HepG2 (cell line): ENCODE results near the gene LIN7A. TPM values are rescaled to one million over a fixed set of nuclear protein-coding genes. Genes with fewer than 3 reads are reported as not detected.

Experiments used
- ATAC-seq: fragments of 200-7000 bp; cut with Tn5 transposase; 3 replicates; pipeline ENCODE4 v1.9.1; 2020; ENCODE audit warnings: mild to moderate bottlenecking, moderate library complexity
- BruUV-seq: library from RNA; stranded (reverse); fragments of 400-500 nt; replicated peaks from 2 replicates; lab custom pipeline; 2021; lab: Mats Ljungman, UMichigan
- CTCF ChIA-PET: fragments of 300-600 bp; formaldehyde crosslinking; extraction: SDS; loops from one replicate; lab custom pipeline; 2021; ENCODE audit warnings: low total read pairs, inconsistent platforms, low intra/inter-chr PET ratio; lab: Yijun Ruan, JAX
- POLR2A ChIA-PET: fragments of 350-600 bp; sonication (Branson Sonifier 250); formaldehyde crosslinking; loops from one replicate; lab custom pipeline; 2020; ENCODE audit warnings: antibody characterized with exemption, inconsistent platforms; lab: Yijun Ruan, JAX
- DNase-seq: peaks from one replicate; pipeline ENCODE4 v3.0.0-alpha.2; 2015; ENCODE audit warnings: low spot score
- FAIRE-seq: peaks from 3 replicates; lab custom pipeline; 2011; peaks lifted over from hg19 to GRCh38; lab: Jason Lieb, UNC
- H2AFZ ChIP-seq: one replicate; pipeline ENCODE4 v1.6.1; 2011; ENCODE audit warnings: low read length, inconsistent platforms
- H3K27ac ChIP-seq: fragments of 300-600 bp; 3 replicates; pipeline ENCODE4 v1.8.0; 2011; ENCODE audit warnings: mixed run types, mild to moderate bottlenecking, mixed read lengths, low read length, inconsistent platforms; ENCODE audit not compliant: insufficient read depth; ENCODE audit errors: extremely low read length
- H3K27me3 ChIP-seq, 2 experiments: fragments of 200-600 bp in 1 of 2; 2 replicates in 1 of 2; 3 replicates in 1 of 2; pipeline versions ENCODE4 v1.6.0 to v1.8.0; 2011; ENCODE audit warnings: low read length in 2 of 2, mild to moderate bottlenecking in 2 of 2, moderate library complexity in 2 of 2, inconsistent platforms in 1 of 2; ENCODE audit not compliant: insufficient read depth in 2 of 2, control insufficient read depth in 1 of 2
- H3K36me3 ChIP-seq, 2 experiments: fragments of 200-600 bp in 1 of 2; replicated peaks in 1 of 2; 2 replicates in 1 of 2; 3 replicates in 1 of 2; pipeline versions ENCODE4 v1.5.1 to v1.8.0; 2011; ENCODE audit warnings: low read length in 2 of 2, inconsistent platforms in 1 of 2; ENCODE audit not compliant: insufficient read depth in 2 of 2, control insufficient read depth in 1 of 2
- H3K4me1 ChIP-seq: 2 replicates; pipeline ENCODE4 v1.5.1; 2012; ENCODE audit warnings: low read length, inconsistent platforms; ENCODE audit not compliant: insufficient read depth
- H3K4me2 ChIP-seq: 2 replicates; pipeline ENCODE4 v1.6.0; 2011; ENCODE audit warnings: low read depth, low read length, inconsistent platforms
- H3K4me3 ChIP-seq, 3 experiments: fragments of 200-600 bp in 1 of 3; sonication (generic), shearing (Covaris generic) in 1 of 3; replicated peaks in 1 of 3; 2 replicates each; pipeline ENCODE4 v1.5.1; 2011 to 2016; ENCODE audit warnings: low read length in 3 of 3, inconsistent platforms in 2 of 3, low read depth in 2 of 3, mild to moderate bottlenecking in 2 of 3, control low read depth in 1 of 3, mixed read lengths in 1 of 3; ENCODE audit not compliant: insufficient read depth in 1 of 3
- H3K79me2 ChIP-seq: one replicate; pipeline ENCODE4 v1.6.1; 2011; ENCODE audit warnings: low read length, inconsistent platforms; ENCODE audit not compliant: insufficient read depth
- H3K9ac ChIP-seq: 2 replicates; pipeline ENCODE4 v1.6.0; 2011; ENCODE audit warnings: mild to moderate bottlenecking, low read depth, low read length, inconsistent platforms; ENCODE audit not compliant: insufficient read depth
- H3K9me3 ChIP-seq: 2 replicates; pipeline ENCODE4 v1.5.1; 2012; ENCODE audit warnings: mild to moderate bottlenecking, low read length
- H4K20me1 ChIP-seq: 2 replicates; pipeline ENCODE4 v1.6.0; 2011; ENCODE audit warnings: inconsistent platforms, mild to moderate bottlenecking, low read length, moderate library complexity; ENCODE audit not compliant: insufficient read depth
- CBX1 ChIP-seq: IDR thresholded peaks from one replicate; pipeline ENCODE4 v1.6.1; 2016; ENCODE audit warnings: antibody characterized with exemption, low read depth
- ELF1 ChIP-seq: sonication (generic); formaldehyde crosslinking; IDR thresholded peaks from 2 replicates; pipeline ENCODE4 v1.4.0; 2020; ENCODE audit warnings: missing genetic modification reagents
- EP300 ChIP-seq, 3 experiments: sonication (generic) in 1 of 3; formaldehyde crosslinking in 1 of 3; IDR thresholded peaks; 2 replicates each; pipeline versions ENCODE4 v1.5.1 to v1.6.1; 2011 to 2020; ENCODE audit warnings: low read depth in 2 of 3, low read length in 2 of 3, borderline replicate concordance in 1 of 3, improper control_type of control experiment in 1 of 3, mild to moderate bottlenecking in 1 of 3, missing genetic modification reagents in 1 of 3, moderate library complexity in 1 of 3
- GTF2F1 ChIP-seq: fragments of 150-350 bp; IDR thresholded peaks from 2 replicates; pipeline ENCODE4 v1.6.1; 2014; ENCODE audit warnings: low read length
- PLRG1 ChIP-seq: fragments of 450-650 bp; conservative IDR thresholded peaks from 2 replicates; pipeline ENCODE4 v1.6.1; 2016
- ZFYVE20 ChIP-seq: sonication (generic); formaldehyde crosslinking; IDR thresholded peaks from 2 replicates; pipeline ENCODE4 v1.8.0; 2023; ENCODE audit warnings: low read depth, mild to moderate bottlenecking, moderate library complexity, missing genetic modification reagents, borderline replicate concordance
- ZKSCAN8 ChIP-seq: IDR thresholded peaks from 2 replicates; pipeline ENCODE4 v1.6.1; 2016; ENCODE audit warnings: borderline replicate concordance, missing genetic modification reagents, missing compliant biosample characterization
- ZNF883 ChIP-seq: sonication (generic); formaldehyde crosslinking; IDR thresholded peaks from 2 replicates; pipeline ENCODE4 v1.5.1; 2020; ENCODE audit warnings: mild to moderate bottlenecking, missing genetic modification reagents; ENCODE audit errors: not compliant biosample characterization
- WGBS: methylation state at CpG from one replicate; pipeline ENCODE4 v1.1.6; 2017; ENCODE audit warnings: low lambda C conversion rate; 5-methylcytosine and 5-hydroxymethylcytosine counted together
- in situ Hi-C: cut with HindIII; loops from 2 replicates; pipeline ENCODE4 v1.10.0; 2017; ENCODE audit warnings: low pct_unique_long_range_greater_than_20kb; ENCODE audit not compliant: extremely low pct_ligation_motif_present
- intact Hi-C: fragments of 100-400 bp; cut with micrococcal nuclease; formaldehyde crosslinking; loops from one replicate; pipeline ENCODE4 v1.10.0; 2022; ENCODE audit not compliant: unreplicated experiment
- polyA plus RNA-seq, 8 experiments: library from polyadenylated mRNA; depleted of rRNA in 3 of 8; stranded (reverse) in 7 of 8; unstranded in 1 of 8; fragments of >200 nt; fragmentation: Illumina TruSeq in 4 of 8; extraction: Trizol in 4 of 8; gene quantifications; 2 replicates each; pipeline versions ENCODE4 v1.2.1 to v1.2.3, GENCODE V29; 2011 to 2016; ENCODE audit warnings: low read depth in 4 of 8, missing spikeins in 1 of 8, mixed read lengths in 1 of 8; ENCODE audit not compliant: insufficient read depth in 1 of 8
- total RNA-seq, 5 experiments: library from RNA; depleted of rRNA; stranded (reverse); fragments of >200 nt; fragmentation: Illumina TruSeq; extraction: Trizol; gene quantifications; 2 replicates each; pipeline ENCODE4 v1.2.3, GENCODE V29; 2016; ENCODE audit warnings: low read depth in 1 of 5
- TF ChIP-seq, protein P1 (sequence below): sonication (generic); formaldehyde crosslinking; IDR thresholded peaks from 2 replicates; pipeline ENCODE4 v1.4.0; 2020; ENCODE audit warnings: mild to moderate bottlenecking, missing genetic modification reagents
- TF ChIP-seq, protein P2 (sequence below): sonication (generic); formaldehyde crosslinking; conservative IDR thresholded peaks from 2 replicates; pipeline ENCODE4 v1.8.0; 2022; ENCODE audit warnings: mild to moderate bottlenecking, moderate library complexity, missing genetic modification reagents
- TF ChIP-seq, protein P3 (sequence below): sonication (generic); formaldehyde crosslinking; IDR thresholded peaks from 2 replicates; pipeline ENCODE4 v1.8.1; 2023; ENCODE audit warnings: mild to moderate bottlenecking, missing genetic modification reagents
- TF ChIP-seq, protein P4 (sequence below): sonication (generic); formaldehyde crosslinking; IDR thresholded peaks from 2 replicates; pipeline ENCODE4 v1.4.0; 2020; ENCODE audit warnings: mild to moderate bottlenecking, low read depth, missing genetic modification reagents

The LIN7A gene
- total and polyA plus RNA-seq, 2 of the 13 experiments (the other 11 are each of a cell fraction or from before 2014, with no cell fraction given), result 18.5 to 19.2 TPM

DNA sequence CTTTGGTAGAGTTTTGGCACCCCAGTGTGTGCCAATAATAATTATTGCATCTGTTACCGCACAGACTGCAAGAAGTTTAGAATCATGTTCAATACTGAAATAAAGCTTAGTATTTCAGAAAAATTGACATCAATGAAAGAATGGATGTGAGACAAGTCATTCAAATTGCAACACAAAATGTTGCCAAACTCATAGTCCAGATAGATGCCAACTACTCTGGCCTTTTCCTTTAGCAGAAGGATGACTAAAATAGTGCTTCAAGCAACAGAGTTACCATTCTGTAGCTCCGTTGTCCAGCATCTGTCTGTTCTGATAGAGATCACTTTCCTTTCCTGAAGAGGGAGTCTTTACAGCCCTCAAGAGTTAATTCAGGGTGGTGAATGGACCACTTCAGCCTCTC is 77.5 kb downstream of the LIN7A start:
- CTCF ChIA-PET, result no interaction called here
- DNase-seq (no peak), FAIRE-seq (no peak), ATAC-seq (no peak)
- WGBS, result 98% methylated on average over 2 of the region's 2 CpGs
- Histone ChIP-seq H3K9me3 (no peaks in the 10 kb centered on the region), H3K27me3 (no peaks in the 10 kb centered on the region), H3K79me2 (no peaks in the 10 kb centered on the region), H2AFZ (no peak overlapping the region), H3K27ac (no peak overlapping the region), H3K36me3 (peaks cover 0 to 2% of the 10 kb centered on the region in 2 experiments; a peak in 1 of 5 replicates), H3K4me1 (no peaks in the 10 kb centered on the region), H4K20me1 (no peaks in the 10 kb centered on the region), H3K4me3 (no peak overlapping the region), H3K9ac (no peak overlapping the region), H3K4me2 (no peak overlapping the region)
- intact Hi-C loops, result no loop called here
- no TSS peak for BruUV-seq
- in situ Hi-C loops, result no loop called here
- TF ChIP-seq CBX1, result no peak
- no peak for TF ChIP-seq ZKSCAN8 (CRISPR knock-in tag)
- TF ChIP-seq, protein P1, sequence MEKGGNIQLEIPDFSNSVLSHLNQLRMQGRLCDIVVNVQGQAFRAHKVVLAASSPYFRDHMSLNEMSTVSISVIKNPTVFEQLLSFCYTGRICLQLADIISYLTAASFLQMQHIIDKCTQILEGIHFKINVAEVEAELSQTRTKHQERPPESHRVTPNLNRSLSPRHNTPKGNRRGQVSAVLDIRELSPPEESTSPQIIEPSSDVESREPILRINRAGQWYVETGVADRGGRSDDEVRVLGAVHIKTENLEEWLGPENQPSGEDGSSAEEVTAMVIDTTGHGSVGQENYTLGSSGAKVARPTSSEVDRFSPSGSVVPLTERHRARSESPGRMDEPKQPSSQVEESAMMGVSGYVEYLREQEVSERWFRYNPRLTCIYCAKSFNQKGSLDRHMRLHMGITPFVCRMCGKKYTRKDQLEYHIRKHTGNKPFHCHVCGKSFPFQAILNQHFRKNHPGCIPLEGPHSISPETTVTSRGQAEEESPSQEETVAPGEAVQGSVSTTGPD, result no peak
- TF ChIP-seq GTF2F1, result no peak
- no peak for TF ChIP-seq ZFYVE20
- TF ChIP-seq, protein P2, sequence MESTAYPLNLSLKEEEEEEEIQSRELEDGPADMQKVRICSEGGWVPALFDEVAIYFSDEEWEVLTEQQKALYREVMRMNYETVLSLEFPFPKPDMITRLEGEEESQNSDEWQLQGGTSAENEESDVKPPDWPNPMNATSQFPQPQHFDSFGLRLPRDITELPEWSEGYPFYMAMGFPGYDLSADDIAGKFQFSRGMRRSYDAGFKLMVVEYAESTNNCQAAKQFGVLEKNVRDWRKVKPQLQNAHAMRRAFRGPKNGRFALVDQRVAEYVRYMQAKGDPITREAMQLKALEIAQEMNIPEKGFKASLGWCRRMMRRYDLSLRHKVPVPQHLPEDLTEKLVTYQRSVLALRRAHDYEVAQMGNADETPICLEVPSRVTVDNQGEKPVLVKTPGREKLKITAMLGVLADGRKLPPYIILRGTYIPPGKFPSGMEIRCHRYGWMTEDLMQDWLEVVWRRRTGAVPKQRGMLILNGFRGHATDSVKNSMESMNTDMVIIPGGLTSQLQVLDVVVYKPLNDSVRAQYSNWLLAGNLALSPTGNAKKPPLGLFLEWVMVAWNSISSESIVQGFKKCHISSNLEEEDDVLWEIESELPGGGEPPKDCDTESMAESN, result no peak
- TF ChIP-seq ELF1, result no peak
- no peak for TF ChIP-seq ZNF883 (CRISPR knock-in tag)
- TF ChIP-seq, protein P3, sequence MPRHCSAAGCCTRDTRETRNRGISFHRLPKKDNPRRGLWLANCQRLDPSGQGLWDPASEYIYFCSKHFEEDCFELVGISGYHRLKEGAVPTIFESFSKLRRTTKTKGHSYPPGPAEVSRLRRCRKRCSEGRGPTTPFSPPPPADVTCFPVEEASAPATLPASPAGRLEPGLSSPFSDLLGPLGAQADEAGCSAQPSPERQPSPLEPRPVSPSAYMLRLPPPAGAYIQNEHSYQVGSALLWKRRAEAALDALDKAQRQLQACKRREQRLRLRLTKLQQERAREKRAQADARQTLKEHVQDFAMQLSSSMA (CRISPR knock-in tag), result no peak
- TF ChIP-seq EP300 (IDR thresholded peaks at IDR 0.05; ENCODE audit: low read depth in 2 of 2, low read length in 2 of 2), result no peak
- TF ChIP-seq EP300 (CRISPR knock-in tag; IDR thresholded peaks at IDR 0.05; ENCODE audit: borderline replicate concordance), result no peak
- TF ChIP-seq, protein P4, sequence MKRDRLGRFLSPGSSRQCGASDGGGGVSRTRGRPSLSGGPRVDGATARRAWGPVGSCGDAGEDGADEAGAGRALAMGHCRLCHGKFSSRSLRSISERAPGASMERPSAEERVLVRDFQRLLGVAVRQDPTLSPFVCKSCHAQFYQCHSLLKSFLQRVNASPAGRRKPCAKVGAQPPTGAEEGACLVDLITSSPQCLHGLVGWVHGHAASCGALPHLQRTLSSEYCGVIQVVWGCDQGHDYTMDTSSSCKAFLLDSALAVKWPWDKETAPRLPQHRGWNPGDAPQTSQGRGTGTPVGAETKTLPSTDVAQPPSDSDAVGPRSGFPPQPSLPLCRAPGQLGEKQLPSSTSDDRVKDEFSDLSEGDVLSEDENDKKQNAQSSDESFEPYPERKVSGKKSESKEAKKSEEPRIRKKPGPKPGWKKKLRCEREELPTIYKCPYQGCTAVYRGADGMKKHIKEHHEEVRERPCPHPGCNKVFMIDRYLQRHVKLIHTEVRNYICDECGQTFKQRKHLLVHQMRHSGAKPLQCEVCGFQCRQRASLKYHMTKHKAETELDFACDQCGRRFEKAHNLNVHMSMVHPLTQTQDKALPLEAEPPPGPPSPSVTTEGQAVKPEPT (CRISPR knock-in tag), result no peak
- no peak for TF ChIP-seq PLRG1
- POLR2A ChIA-PET, result no interaction called here
